H1 (cell line): ENCODE data around the gene ERP29. TPM values are rescaled to one million over a fixed set of nuclear protein-coding genes. Genes with fewer than 3 reads are reported as not detected.

ENCODE experiments used
- CREB1 ChIP-seq: IDR thresholded peaks from 2 replicates; pipeline ENCODE4 v1.6.1; 2012; ENCODE audit warnings: inconsistent platforms
- EP300 ChIP-seq, 2 experiments: IDR thresholded peaks; 1 replicate in 1 of 2; 2 replicates in 1 of 2; pipeline ENCODE4 v1.6.1; 2011 to 2012; ENCODE audit warnings: low read depth in 2 of 2, low read length in 2 of 2, mild to moderate bottlenecking in 2 of 2, borderline replicate concordance in 1 of 2, inconsistent platforms in 1 of 2, moderate library complexity in 1 of 2
- KDM4A ChIP-seq: IDR thresholded peaks from one replicate; pipeline ENCODE4 v1.7.1; 2012; ENCODE audit warnings: low read depth, mild to moderate bottlenecking, moderate library complexity, low read length, inconsistent platforms; ENCODE audit not compliant: severe bottlenecking
- POLR2A ChIP-seq, 2 experiments: IDR thresholded peaks; 1 replicate in 1 of 2; 2 replicates in 1 of 2; pipeline ENCODE4 v1.6.1; 2011; ENCODE audit warnings: low read depth in 2 of 2, low read length in 2 of 2, mild to moderate bottlenecking in 2 of 2; ENCODE audit errors: control extremely low read depth in 1 of 2
- SAP30 ChIP-seq: fragments of 300-600 bp; sonication (generic); IDR thresholded peaks from 2 replicates; pipeline ENCODE4 v1.7.1; 2012; ENCODE audit warnings: low read length, moderate library complexity, mild to moderate bottlenecking, inconsistent platforms; ENCODE audit not compliant: insufficient read depth, insufficient replicate concordance
- TAF1 ChIP-seq: IDR thresholded peaks from 2 replicates; pipeline ENCODE4 v1.6.1; 2011; ENCODE audit warnings: mild to moderate bottlenecking, low read depth, low read length
- polyA plus RNA-seq, 7 experiments: library from polyadenylated mRNA; depleted of rRNA in 3 of 7; stranded (reverse) in 5 of 7; unstranded in 2 of 7; fragments of >200 nt in 5 of 7; fragments of 200-250 nt in 2 of 7; gene quantifications; 1 replicate in 5 of 7; 2 replicates in 1 of 7; 4 replicates in 1 of 7; pipeline versions ENCODE4 v1.2.1 to v1.2.3, GENCODE V29; 2011 to 2013; ENCODE audit warnings: missing spikeins in 2 of 7, mixed read lengths in 2 of 7
- total RNA-seq: library from RNA; stranded (reverse); fragmentation: NEBNext Ultra II Directional; extraction: Animal tissue kit (Norgen Biotek cat#: 25700); gene quantifications from 2 replicates; pipeline ENCODE4 v1.2.1, GENCODE V29; 2021
- TF ChIP-seq, protein P1 (sequence below): IDR thresholded peaks from 2 replicates; pipeline ENCODE4 v1.6.1; 2012; ENCODE audit warnings: low read length, inconsistent platforms

Gene ERP29
- total and polyA plus RNA-seq, 2 of the 8 experiments (the other 6 are each of a cell fraction or from before 2014, with no cell fraction given), result 88.7 to 171 TPM

DNA sequence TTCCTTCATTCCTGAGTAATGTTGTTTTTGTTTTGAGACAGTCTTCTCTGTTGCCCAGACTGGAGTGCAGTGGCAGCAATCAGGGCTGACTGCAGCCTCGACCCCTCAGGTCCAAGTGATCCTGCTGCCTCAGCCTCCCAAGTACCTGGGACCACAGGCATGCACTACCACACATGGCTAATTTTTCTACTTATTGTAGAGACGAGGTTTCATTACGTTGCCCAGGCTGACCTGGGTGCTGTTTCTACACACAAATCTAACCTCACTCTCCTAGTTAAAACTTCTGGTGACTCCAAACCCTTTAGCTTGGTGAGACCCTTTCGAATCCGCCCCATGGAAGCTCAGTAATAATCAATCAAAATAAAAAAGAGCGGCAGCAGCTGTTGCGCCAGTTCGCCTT is 1.5 kb upstream of the ERP29 start (continued):
- TF ChIP-seq, protein P1, sequence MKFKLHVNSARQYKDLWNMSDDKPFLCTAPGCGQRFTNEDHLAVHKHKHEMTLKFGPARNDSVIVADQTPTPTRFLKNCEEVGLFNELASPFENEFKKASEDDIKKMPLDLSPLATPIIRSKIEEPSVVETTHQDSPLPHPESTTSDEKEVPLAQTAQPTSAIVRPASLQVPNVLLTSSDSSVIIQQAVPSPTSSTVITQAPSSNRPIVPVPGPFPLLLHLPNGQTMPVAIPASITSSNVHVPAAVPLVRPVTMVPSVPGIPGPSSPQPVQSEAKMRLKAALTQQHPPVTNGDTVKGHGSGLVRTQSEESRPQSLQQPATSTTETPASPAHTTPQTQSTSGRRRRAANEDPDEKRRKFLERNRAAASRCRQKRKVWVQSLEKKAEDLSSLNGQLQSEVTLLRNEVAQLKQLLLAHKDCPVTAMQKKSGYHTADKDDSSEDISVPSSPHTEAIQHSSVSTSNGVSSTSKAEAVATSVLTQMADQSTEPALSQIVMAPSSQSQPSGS, result no peak
- TF ChIP-seq SAP30, result no peak
- TF ChIP-seq TAF1, result no peak
- TF ChIP-seq KDM4A, result no peak
- no peak for TF ChIP-seq CREB1
- no peak for TF ChIP-seq POLR2A (IDR thresholded peaks at IDR 0.05; ENCODE audit: control extremely low read depth in 1 of 2, low read depth in 2 of 2, low read length in 2 of 2)
- TF ChIP-seq EP300 (IDR thresholded peaks at IDR 0.05; ENCODE audit: borderline replicate concordance in 1 of 2, low read depth in 2 of 2, low read length in 2 of 2), result no peak
